AG08396 (cell line): ENCODE data around the gene PRPF40A.
"Not testable (repeated sequence)": the region's sequence is repeated elsewhere in the genome, so short reads cannot be mapped to it uniquely, and the experiment has no call there.

Source experiments
- DNase-seq: peaks from one replicate; pipeline ENCODE4 v3.0.0; 2012; ENCODE audit warnings: low spot score, mixed read lengths

The PRPF40A gene

GRCh38 chr2:152717228-152718075 is at the start of gene PRPF40A:
Gene PRPF40A (minus strand): TSS chr2:152717461. CDS start chr2:152717439, 22 bp downstream.
- peak; percentile 97 for DNase-seq

GRCh38 chr2:152766928-152767327 is 49.7 kb upstream of the PRPF40A start:
- no peak for DNase-seq

DNA sequence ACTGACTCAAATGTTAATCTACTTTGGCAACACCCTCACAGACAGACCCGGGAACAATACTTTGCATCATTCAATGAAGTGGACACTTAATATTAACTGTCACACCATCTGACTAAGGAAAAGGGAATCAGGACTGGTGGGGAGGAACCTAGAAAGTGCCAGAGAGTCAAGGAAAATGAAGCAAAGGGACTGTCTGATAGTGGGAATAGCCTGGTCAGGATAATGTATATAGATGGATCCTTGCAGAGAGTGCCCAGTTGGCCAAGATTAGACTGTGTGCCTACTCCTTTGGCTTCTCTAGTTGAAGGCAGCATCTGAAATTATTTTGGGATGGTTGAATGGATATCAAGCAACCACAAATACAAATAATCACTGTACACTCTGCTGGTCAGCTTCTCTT is 46.4 kb upstream of the PRPF40A start:
- no peak for DNase-seq

- DNase-seq, result not testable (repeated sequence)
Measured at GRCh38 chr2:152763208-152763607, 45.9 kb upstream of the PRPF40A start.

DNA sequence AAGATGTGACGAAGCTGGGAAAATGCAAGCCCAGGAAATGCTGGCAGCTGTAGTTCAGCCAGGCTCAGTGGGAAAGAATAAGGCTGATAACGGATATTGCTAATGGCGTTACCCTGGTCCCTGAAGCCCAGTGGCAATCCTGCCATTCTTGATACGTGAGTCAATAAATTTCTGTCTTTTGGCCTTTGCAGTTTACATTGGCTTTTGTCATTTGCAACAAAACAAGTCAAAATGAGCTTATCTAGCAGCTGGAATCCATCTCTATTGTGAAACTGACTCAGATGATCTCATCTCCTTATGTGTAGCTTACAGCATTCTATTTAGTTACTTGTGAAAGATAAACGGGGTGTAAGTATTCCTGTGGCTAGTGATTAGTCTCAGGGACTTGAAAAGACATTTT is 44.9 kb upstream of the PRPF40A start:
- DNase-seq, result peak; percentile 55

DNA sequence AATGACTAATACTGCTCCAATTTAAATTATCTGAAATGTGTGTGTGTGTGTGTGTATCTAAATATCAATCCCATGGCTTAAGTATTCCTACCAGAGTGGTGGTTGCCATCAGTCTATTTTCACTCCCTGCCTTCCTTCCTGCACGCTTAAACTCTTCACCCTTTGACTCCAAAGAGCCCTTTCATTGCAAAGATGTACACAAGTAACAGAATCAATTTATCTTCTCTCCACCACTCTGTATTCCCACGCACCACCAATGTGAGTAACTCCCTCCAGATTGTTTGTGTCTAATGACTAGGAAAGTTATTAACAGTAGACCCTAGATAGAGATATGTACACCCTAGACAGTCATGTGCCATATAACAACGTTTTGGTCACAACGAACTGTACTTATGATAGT is 44.0 kb upstream of the PRPF40A start:
- DNase-seq, result no peak

- no peak for DNase-seq
Measured at GRCh38 chr2:152759290-152760072, 42.2 kb upstream of the PRPF40A start.

GRCh38 chr2:152755029-152755428 is 37.8 kb upstream of the PRPF40A start:
- DNase-seq, result no peak

DNA sequence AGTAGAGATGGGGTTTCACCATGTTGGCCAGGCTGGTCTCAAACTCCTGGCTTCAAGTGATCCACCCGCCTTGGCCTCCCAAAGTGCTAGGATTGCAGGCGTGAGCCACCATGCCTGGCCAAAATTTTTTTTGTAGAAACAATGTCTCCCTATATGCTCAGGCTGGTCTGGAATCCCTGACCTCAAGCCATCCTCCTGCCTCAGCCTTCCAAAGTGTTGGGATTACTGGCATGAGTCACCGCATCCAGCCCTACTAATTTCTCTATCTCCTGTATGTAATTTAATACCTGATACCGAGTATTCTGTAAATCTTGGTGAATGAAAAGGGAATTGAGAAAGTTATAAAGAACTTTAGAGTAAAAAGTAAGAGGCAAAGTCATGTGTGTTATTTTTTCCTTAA is 30.5 kb upstream of the PRPF40A start:
- not testable (repeated sequence) for DNase-seq

- DNase-seq, result peak; percentile 3
Measured at GRCh38 chr2:152743002-152743401, 25.7 kb upstream of the PRPF40A start.

DNA sequence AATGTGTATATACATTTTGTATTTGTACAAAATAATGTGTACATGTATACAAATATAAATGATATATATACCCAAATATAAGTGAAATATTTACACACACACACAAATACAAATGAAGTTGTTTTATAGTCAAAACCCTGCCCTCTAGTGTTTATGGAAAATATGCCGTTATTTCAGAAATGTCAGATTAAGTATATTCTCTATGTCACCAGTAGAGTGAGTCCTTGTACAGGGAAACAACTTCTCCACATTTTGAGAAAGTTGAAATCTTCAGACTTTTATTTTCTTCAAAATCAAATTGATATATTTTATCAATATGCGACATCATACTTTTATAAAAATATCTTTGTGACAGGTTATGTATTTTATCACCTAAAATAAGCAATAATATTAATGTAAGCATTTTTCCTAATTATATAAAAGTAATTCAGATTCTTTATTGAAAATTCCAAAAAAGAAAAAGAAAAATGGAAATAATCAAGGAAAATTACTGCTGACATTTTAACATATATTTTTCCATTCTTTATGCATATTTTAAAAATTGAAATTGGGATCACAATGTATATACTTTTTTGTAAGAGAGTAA is 23.6 kb upstream of the PRPF40A start:
- DNase-seq, result peak; percentile 20

DNA sequence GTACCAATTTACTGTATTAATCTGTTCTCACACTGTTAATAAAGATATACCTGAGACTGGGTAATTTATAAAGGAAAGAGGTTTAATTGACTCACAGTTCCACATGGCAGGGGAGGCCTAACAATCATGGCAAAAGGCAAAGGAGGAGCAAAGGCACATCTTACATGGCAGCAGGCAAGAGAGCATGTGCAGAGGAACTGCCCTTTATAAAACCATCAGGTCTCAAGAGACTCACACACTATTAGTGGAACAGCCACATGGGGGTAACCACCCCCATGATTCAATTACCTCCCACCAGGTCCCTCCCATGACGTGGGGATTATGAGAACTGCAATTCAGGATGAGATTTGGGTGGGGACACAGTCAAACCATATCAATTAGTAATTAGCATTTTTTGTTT is 22.4 kb upstream of the PRPF40A start:
- DNase-seq, result not testable (repeated sequence)

DNA sequence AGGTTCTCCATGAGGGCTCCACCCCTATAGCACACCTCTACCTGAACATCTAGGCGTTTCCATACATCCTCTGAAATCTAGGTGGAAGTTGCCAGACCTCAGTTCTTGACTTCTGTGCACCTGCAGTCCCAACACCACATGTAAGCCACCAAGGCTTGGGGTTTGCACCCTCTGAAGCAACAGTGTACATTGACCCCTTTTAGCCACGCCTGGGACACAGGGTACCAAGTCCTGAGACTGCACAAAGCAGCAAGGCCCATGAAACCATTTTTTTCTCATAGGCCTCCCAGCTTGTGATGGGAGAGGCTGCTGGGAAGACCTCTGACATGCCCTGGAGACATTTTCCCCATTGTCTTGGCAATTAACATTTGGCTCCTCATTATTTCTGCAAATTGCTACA is 21.2 kb upstream of the PRPF40A start:
- DNase-seq, result no peak

DNA sequence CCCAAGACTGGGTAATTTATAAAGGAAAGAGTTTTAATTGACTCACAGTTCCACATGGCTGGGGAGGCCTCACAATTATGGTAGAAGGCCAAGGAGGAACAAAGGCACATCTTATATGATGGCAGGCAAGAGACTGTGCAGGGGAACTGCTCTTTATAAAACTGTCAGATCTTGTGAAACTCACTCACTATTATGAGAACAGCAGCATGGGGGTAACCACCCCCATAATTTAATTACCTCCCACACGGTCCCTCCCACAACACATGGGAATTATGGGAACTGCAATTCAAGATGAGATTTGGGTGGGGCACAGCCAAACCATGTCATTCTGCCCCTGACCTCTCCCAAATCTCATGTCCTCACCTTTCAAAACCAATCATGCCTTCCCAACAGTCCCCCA is 20.2 kb upstream of the PRPF40A start:
- not testable (repeated sequence) for DNase-seq

DNA sequence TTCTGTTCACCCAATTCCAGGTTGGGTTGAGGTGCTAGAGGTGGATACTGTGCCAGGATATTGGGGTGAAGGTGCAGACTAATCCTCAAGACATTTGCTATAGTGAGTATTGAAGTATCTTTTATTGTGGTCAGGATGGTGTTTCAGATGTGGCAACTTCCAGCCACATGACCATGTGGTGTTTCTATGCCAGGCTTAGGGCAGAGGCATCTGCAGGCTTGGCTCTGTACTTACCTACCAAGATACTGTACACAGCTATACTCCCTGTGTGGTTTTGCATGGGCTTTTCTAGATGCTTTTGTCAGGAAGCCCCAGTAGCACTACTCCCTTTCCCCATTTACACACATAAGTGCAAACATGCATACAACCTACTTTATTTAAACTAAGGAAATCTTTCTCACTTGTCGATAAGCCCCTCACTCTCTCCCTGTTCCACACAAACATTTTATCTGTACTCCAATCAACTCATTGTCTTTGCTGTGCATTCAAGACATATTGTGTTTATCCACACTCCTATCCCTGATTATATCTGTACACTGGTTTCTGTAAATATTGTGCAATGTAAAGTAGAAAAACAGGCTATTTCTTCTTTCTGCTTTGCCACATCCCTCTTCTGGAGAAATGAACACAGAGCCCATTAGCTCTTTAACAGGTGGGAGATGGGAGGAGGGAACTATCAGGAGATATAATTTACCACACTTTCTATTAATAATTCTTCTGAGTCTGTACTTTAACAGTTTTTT is 13.5 kb upstream of the PRPF40A start:
- DNase-seq, result peak; percentile 3

GRCh38 chr2:152729844-152730243 is 12.6 kb upstream of the PRPF40A start:
- DNase-seq, result no peak

GRCh38 chr2:152723918-152724317 is 6.7 kb upstream of the PRPF40A start:
- no peak for DNase-seq

GRCh38 chr2:152722639-152723038 is 5.4 kb upstream of the PRPF40A start:
- DNase-seq, result not testable (repeated sequence)

GRCh38 chr2:152720794-152721193 is 3.5 kb upstream of the PRPF40A start:
- DNase-seq, result no peak

GRCh38 chr2:152718909-152719645 is 1.8 kb upstream of the PRPF40A start:
- peak; percentile 13 for DNase-seq
